Ammon's horn (tissue), 1 donor: ENCODE measurements around the gene ODAD3.
"Not testable (repeated sequence)": the region's sequence is repeated elsewhere in the genome, so short reads cannot be mapped to it uniquely, and the experiment has no call there.

ENCODE experiments used
- DNase-seq: peaks from one replicate; pipeline ENCODE4 v3.0.0-alpha.2; 2016; ENCODE audit warnings: low spot score

The ODAD3 gene

GRCh38 chr19:11435057-11435832 is at the start of gene ODAD3, which contains the start of gene PRKCSH:
ODAD3 (minus strand) TSS chr19:11435121; CDS start chr19:11435016, 105 bp downstream.
PRKCSH (plus strand) TSS chr19:11435635; CDS start chr19:11436118, 483 bp downstream.
- peak; percentile 100 for DNase-seq

GRCh38 chr19:11483366-11484111 is 48.6 kb upstream of the ODAD3 start:
- DNase-seq, result no peak

- peak; percentile 88 for DNase-seq
Observed at GRCh38 chr19:11482384-11483050, 47.6 kb upstream of the ODAD3 start.

- peak; percentile 99 for DNase-seq
Observed at GRCh38 chr19:11481534-11482383, 46.8 kb upstream of the ODAD3 start.

- DNase-seq, result peak; percentile 84
Observed at GRCh38 chr19:11480715-11481533, 46.0 kb upstream of the ODAD3 start, which contains the start of gene ELAVL3. ELAVL3 (minus strand) TSS chr19:11481046; CDS start chr19:11480608, 438 bp downstream.

- DNase-seq, result no peak
Observed at GRCh38 chr19:11479898-11480714, 45.2 kb upstream of the ODAD3 start.

- peak; percentile 71 for DNase-seq
Observed at GRCh38 chr19:11479090-11479897, 44.4 kb upstream of the ODAD3 start.

- peak; percentile 74 for DNase-seq
Observed at GRCh38 chr19:11478167-11479089, 43.5 kb upstream of the ODAD3 start.

GRCh38 chr19:11475861-11476260 is 40.9 kb upstream of the ODAD3 start:
- no peak for DNase-seq

- DNase-seq, result not testable (repeated sequence)
Observed at GRCh38 chr19:11475343-11475742, 40.4 kb upstream of the ODAD3 start.

GRCh38 chr19:11473725-11474124 is 38.8 kb upstream of the ODAD3 start:
- no peak for DNase-seq

- not testable (repeated sequence) for DNase-seq
Observed at GRCh38 chr19:11468266-11468845, 33.4 kb upstream of the ODAD3 start.

GRCh38 chr19:11465600-11465999 is 30.7 kb upstream of the ODAD3 start:
- DNase-seq, result no peak

- DNase-seq, result no peak
Observed at GRCh38 chr19:11464333-11465265, 29.7 kb upstream of the ODAD3 start.

GRCh38 chr19:11463391-11463790 is 28.5 kb upstream of the ODAD3 start:
- no peak for DNase-seq

GRCh38 chr19:11461453-11461852 is 26.5 kb upstream of the ODAD3 start:
- DNase-seq, result no peak
